ENCODE measurements around the gene KRTAP12-1. TPM values are rescaled to one million over a fixed set of nuclear protein-coding genes. Genes with fewer than 3 reads are reported as not detected.

Gene KRTAP12-1
- total RNA-seq (2021) (0.80 and 2.8 TPM in 2 replicates), Bru-seq, nascent RNA (percentile 57 among the genes with signal in this experiment), BruChase-seq, experiment 1, labeled RNA remaining after a 2-hour chase (percentile 62 among the genes with signal in this experiment), BruChase-seq, experiment 2, labeled RNA remaining after a 6-hour chase (percentile 75 among the genes with signal in this experiment)
- long read RNA-seq: 0 reads

DNA sequence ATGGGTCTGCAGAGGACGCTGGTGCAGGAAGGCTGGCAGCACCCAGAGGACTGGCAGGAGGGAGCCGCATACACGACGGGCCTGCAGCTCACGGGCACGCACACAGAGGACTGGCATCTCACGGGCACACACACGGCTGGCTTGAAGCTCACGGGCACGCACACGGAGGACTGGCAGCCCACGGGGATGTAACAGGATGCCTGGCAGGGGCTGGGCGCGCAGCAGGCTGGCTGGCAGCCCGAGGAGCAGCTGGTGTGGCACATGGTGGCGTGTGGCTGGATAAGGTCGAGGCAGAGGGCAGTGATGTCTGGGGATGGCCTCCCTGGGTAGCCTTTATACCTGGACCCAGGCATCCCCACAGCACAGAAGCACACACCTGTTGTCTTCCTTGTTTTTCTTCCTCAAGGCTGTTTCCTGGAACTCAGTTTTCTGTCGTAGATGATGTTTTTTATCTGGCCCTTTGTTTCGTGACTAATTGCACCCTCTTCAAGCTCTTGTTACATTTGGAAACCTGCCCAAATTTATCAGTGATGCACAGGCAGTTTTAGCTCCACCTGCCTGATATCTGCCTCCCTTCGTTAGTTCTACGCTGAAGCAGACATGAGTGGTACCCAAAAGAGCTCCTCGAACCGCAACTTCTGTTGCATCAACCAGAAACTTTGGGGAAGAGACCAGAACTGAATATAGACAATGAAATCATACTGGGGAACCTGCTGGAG, at the start of gene KRTAP12-1:
Gene KRTAP12-1 (minus strand): TSS at position 303 of the 719 bp plus-strand sequence. CDS start 40 bp downstream, at position 263.
- Histone ChIP-seq H3K9me3 (ENCODE audit: low read depth, low read length, poor library complexity, severe bottlenecking) (no peaks in the 10 kb centered on the region), H3K27me3 (replicated peaks; ENCODE audit: insufficient read depth, low read depth, low read length, poor library complexity) (no peaks in the 10 kb centered on the region), H3K4me3 (ENCODE audit: low read depth, low read length, poor library complexity, severe bottlenecking) (no peak within 1 kb of the TSS), H3K36me3 (ENCODE audit: insufficient read depth, low read length, poor library complexity, severe bottlenecking) (no peaks in the 10 kb centered on the region), H3K27ac (ENCODE audit: low read depth, low read length, poor library complexity, severe bottlenecking) (no peak within 1 kb of the TSS), H3K4me1 (ENCODE audit: insufficient read depth, low read length, poor library complexity, severe bottlenecking) (no peaks in the 10 kb centered on the region)
- ChIA-PET POLR2A (ENCODE audit: low non-redundant PET) (no interaction called here), CTCF (interaction anchor here (0.5 kb wide), 1 partner anchor 8 kb away, joined by 3 read pairs; no protein-coding TSS in a partner anchor)
- no peak for DNase-seq (ENCODE audit: low spot score)
- intact Hi-C loops (cut with micrococcal nuclease; ENCODE audit: unreplicated experiment): no loop called here
- no TSS peak for BruUV-seq (replicated peaks)
- no peak for TF ChIP-seq EZH2 (IDR thresholded peaks at IDR 0.05; ENCODE audit: borderline replicate concordance, low read depth, low read length, poor library complexity, severe bottlenecking)
- no peak for TF ChIP-seq CTCF (conservative IDR thresholded peaks at IDR 0.05; ENCODE audit: low read depth, low read length)

GRCh38 chr21:44730951-44731579, 49.1 kb upstream of the KRTAP12-1 start:
- peaks cover 2% of the 10 kb centered on the region for H3K36me3 ChIP-seq (ENCODE audit: insufficient read depth, low read length, poor library complexity, severe bottlenecking)
- no peak for DNase-seq (ENCODE audit: low spot score)
- H3K4me1 ChIP-seq (ENCODE audit: insufficient read depth, low read length, poor library complexity, severe bottlenecking): no peaks in the 10 kb centered on the region
- no peak overlapping the region for H3K27ac ChIP-seq (ENCODE audit: low read depth, low read length, poor library complexity, severe bottlenecking)
- no peaks in the 10 kb centered on the region for H3K27me3 ChIP-seq (replicated peaks; ENCODE audit: insufficient read depth, low read depth, low read length, poor library complexity)
- ChIA-PET POLR2A (ENCODE audit: low non-redundant PET) (no interaction called here), CTCF (no interaction called here)
- no peak overlapping the region for H3K4me3 ChIP-seq (ENCODE audit: low read depth, low read length, poor library complexity, severe bottlenecking)
- H3K9me3 ChIP-seq (ENCODE audit: low read depth, low read length, poor library complexity, severe bottlenecking): no peaks in the 10 kb centered on the region
- intact Hi-C loops (cut with micrococcal nuclease; ENCODE audit: unreplicated experiment): no loop called here
- TSS peak; percentile 37 for BruUV-seq (replicated peaks)
- TF ChIP-seq CTCF (conservative IDR thresholded peaks at IDR 0.05; ENCODE audit: low read depth, low read length) (no peak), EZH2 (IDR thresholded peaks at IDR 0.05; ENCODE audit: borderline replicate concordance, low read depth, low read length, poor library complexity, severe bottlenecking) (no peak)

GRCh38 chr21:44730028-44730395, 48.0 kb upstream of the KRTAP12-1 start:
- ChIA-PET POLR2A (ENCODE audit: low non-redundant PET) (no interaction called here), CTCF (no interaction called here)
- H3K36me3 ChIP-seq (ENCODE audit: insufficient read depth, low read length, poor library complexity, severe bottlenecking): peaks cover 2% of the 10 kb centered on the region
- no peak overlapping the region for H3K27ac ChIP-seq (ENCODE audit: low read depth, low read length, poor library complexity, severe bottlenecking)
- H3K9me3 ChIP-seq (ENCODE audit: low read depth, low read length, poor library complexity, severe bottlenecking): no peaks in the 10 kb centered on the region
- no TSS peak for BruUV-seq (replicated peaks)
- no peak overlapping the region for H3K4me3 ChIP-seq (ENCODE audit: low read depth, low read length, poor library complexity, severe bottlenecking)
- no peak for DNase-seq (ENCODE audit: low spot score)
- H3K27me3 ChIP-seq (replicated peaks; ENCODE audit: insufficient read depth, low read depth, low read length, poor library complexity): no peaks in the 10 kb centered on the region
- TF ChIP-seq CTCF (conservative IDR thresholded peaks at IDR 0.05; ENCODE audit: low read depth, low read length): no peak
- no peak for TF ChIP-seq EZH2 (IDR thresholded peaks at IDR 0.05; ENCODE audit: borderline replicate concordance, low read depth, low read length, poor library complexity, severe bottlenecking)
- intact Hi-C loops (cut with micrococcal nuclease; ENCODE audit: unreplicated experiment): no loop called here
- H3K4me1 ChIP-seq (ENCODE audit: insufficient read depth, low read length, poor library complexity, severe bottlenecking): no peaks in the 10 kb centered on the region
